GM19467 (cell line): ENCODE data around the gene MME.
"Not testable (repeated sequence)": the region's sequence is repeated elsewhere in the genome, so short reads cannot be mapped to it uniquely, and the experiment has no call there.

ENCODE experiments used
- ATAC-seq: cut with Tn5 transposase; IDR thresholded peaks from one replicate; pipeline ENCODE4 v1.9.1; 2021; ENCODE audit warnings: mild to moderate bottlenecking, moderate library complexity; ENCODE audit not compliant: unreplicated experiment

MME gene

DNA sequence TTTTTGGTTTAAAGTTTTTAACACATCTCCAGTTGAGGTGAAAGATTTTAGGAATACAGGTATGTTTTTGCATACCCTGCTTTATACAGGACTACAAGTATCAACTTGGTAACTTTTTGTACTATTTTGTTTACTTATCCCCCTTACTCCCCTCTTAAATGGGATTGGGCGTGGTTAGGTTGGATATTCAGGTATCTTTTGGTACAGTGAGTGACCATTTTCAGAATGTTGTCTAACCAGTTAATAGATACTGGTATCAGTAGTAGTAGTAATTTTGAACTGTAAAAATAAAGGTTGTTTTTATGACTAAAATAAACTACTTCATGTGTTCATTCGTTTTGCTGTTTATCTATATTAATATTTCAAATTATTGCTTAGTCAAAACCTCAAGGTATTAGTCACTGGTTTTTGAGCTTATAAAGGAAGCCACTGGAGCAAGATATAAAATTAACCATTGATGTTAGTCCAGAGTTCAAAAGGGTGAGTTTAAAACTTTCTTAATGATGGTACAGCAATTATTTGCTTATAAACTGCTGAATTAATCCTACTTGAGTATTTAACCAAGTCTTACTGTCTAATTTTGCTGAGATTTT is 3.3 kb downstream of the MME start:
- ATAC-seq = no peak

DNA sequence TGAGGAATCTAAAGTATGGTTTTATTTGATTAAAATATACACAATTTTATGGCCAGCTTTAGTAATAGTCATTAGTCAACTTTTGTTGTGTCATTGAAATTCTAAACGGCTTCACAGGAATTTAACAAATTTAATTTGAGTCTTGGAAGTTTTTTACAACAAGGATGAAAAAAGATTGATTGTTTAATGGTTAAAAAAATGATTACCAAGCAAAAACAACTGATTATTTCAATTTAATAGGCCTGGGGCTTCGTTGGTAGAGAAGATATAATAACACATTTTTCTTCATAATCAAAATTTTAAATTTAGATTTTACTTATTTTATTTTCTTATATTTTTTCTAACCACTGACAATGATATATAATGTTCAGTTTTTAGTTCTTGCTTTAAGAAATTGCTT is 4.4 kb downstream of the MME start:
- ATAC-seq = no peak

DNA sequence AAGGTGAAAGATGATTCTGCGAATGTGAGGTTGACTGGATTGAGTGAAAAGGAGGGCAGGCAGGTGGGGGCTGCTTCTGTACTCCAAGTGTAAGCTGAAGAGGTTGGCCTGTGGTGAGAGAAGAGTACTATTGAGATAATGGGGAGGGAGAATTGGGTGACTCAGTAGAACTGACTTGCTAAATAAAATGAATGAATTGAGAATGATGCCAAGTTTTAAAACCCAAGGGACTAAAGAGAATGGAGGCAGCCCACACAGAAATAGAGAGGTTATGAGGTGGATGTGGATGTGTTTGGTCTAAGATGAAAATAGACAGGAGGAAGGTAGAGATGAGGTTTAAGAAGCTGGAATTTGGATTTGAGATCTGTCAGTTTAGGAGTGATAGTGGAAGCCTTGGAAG is 5.9 kb downstream of the MME start:
- ATAC-seq = no peak

- ATAC-seq = no peak
These were observed 8.7 kb downstream of the MME start for GRCh38 chr3:155088706-155089345.

DNA sequence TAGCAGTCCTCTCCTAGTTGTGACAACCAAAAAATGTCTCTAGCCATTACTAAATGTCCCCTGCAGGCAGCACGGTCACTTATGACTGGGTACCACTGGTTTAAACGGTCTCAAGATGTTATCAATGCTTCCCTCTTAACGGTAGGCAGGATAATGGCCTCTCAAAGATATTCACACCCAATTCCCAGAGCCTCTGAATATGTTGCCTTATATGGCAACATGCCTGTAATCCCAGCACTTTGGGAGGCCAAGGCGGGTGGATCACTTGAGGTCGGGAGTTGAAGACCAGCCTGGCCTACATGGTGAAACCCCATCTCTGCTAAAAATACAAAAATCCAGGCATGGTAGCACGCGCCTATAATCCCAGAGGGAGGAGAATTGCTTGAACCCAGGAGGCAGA is 9.4 kb downstream of the MME start:
- ATAC-seq = no peak

DNA sequence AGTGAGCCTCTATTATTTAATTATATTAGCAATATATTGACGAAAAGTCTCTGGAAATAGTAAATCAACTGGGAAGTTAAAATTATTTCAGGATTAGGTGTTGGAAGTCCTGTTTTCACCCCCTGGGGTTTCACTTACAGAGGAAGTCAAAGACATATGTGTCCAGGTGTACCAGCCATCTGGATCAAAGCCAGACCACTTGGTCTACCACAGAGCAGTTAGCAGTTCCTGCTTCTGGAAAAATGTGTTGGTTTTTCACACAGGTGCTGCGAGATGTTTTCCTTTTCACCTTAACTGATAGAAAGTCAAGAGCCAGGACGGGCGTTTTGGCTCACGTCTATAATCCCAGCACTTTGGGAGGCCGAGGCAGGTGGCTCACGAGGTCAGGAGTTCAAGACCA is 13.1 kb downstream of the MME start:
- no peak for ATAC-seq

DNA sequence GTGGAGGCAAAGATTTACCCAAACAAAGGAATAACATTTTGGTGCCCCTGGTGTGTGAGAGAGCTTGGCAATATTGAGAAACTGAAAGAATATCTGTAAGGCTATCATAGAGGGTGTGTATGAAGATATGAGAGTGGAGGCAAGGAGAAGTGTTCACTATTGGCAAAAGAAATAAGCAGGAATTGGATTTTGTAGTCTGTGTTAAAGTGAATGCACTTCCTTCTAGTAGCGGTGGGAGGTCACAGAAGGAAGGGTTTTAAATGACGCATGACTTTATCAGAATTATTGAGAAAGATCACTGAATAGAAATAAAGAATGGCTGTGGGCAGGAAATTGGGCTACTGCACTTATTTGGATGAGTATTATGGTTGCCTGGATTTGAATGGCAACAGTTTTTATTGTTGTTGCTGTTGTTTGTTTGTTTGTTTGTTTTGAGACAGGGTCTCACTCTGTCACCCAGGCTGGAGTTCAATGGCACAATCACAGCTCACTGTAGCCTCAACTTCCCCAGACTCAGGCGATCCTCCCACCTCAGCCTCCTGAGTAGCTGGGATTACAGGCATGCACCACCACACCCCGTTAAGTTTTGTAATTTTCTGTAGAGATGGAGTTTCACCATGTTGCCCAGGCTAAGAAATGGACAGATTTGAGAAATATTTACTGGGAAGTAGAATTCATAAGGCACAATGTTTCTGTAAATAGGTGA is 16.3 kb downstream of the MME start:
- ATAC-seq = no peak

- ATAC-seq = no peak
These were observed 16.9 kb downstream of the MME start for GRCh38 chr3:155097009-155097349.

DNA sequence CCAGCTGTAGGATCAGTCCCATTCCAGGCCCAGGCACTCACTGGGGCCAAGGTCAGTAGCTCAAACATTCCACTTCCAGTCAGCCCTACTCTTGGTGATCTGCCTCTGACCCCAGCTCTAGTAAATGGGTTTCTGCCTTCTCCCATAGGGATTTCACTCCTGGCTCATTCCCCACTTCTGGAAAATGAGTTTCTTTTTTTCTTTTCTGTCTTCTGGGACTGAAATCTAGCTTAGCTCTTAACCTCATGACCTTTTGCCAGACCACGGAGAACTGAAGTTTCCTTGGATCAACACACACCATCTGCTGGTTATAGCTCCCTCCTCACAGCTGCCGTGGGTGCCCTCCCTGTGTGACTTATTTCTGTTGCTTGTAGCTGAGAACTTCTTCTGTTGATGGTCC is 21.3 kb downstream of the MME start:
- no peak for ATAC-seq

GRCh38 chr3:155102329-155102728 is 22.2 kb downstream of the MME start:
- ATAC-seq = no peak

DNA sequence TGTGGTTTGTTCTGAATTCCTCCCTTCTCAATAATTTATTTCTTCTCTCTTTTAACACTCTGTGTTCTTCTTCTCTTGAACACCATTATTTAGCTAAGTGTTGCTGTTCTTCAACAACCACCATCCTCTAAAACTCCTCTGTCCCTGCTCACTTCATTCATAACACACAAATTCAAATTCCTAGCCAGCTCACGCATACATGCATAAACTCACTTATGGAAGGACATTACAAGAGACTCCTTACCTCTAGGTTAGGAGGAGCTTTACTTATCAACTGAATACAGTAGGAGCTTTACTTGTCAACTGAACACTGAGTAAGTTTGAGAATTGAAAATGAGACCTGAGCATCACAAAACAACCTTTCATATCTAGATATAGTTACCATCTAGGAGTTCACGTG is 23.6 kb downstream of the MME start:
- ATAC-seq = no peak

DNA sequence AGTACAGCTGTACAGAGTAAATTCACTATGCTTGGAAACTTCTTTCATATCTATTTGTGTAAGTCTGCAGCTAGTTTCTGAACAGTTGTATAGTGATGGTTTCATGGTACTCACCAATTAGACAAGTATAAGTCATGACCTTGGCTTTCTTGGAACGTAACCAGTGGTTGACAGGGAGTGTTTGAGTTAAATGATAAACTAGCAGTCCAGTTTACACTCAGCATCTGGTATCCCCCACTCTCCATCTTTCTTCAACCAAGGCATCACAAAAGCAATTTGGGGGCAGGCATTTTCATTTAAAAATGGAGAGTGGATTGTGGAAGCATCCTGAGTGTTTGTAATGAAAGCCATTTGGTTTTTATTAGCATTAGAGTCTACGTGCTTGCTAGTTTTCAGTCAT is 26.0 kb downstream of the MME start:
- no peak for ATAC-seq

- no peak for ATAC-seq
These were observed 29.9 kb downstream of the MME start for GRCh38 chr3:155110022-155110421.

DNA sequence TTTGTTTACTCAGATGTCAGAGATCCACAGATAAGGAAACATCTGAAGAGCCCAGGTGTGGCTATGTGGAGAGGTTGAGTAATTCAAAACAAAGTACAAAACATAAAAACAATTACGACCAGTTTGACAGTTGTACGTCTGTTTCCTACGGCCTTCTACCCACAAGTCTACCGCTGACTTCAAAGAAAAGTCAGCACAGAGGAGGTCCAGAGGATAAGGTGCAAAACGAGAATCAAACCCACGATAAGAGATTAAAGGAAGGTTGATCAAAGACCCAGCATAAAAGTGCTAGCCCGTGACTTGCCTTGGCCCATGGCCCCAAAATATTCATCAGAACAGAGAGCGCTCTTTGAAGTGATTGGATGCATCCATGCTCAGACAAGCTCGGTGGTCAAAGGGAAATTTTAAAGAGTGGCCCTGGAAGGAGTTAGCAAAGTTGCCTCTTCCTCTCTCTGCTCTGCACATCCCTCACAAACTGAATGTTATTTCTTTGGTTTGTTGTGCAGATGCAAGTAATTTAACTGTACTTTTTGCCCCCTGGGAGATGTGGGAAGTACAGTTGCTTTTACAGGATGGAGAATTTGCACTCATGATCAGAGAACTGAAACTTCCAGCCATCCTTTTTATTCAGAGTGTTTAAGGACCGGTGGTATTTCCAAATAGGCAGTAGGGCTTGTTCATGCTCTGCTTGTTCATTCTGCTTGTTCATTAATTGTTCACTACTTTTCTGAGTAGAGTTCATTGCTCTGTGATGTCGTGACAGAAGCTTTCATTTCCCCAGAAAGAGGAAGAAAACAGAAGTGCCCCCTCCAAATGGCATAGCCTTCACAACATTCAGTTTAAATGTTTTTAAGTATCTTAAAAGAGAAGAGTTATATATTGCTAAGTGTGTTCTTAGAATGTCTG is 31.1 kb downstream of the MME start:
- ATAC-seq = no peak

DNA sequence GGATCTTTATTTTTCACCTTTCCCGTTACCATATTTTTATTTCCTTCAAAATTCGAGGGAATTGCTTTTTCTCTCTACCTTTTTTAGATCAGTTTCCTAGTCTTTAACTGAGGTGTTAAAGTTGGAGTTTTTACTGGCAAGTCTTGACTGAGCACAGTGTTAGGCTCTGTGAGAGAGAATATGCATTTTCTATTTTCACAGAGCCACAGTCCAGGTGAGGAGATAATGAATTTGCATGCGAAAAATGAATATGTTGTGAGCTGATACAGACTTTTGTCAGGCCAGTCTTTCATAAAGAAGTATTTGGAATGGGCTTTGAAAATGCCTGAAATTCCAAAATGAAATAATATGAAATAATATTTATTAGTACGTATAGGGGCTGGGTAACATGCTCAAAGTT is 31.9 kb downstream of the MME start:
- ATAC-seq = no peak

- no peak for ATAC-seq
These were observed 32.7 kb downstream of the MME start for GRCh38 chr3:155112661-155113389.

DNA sequence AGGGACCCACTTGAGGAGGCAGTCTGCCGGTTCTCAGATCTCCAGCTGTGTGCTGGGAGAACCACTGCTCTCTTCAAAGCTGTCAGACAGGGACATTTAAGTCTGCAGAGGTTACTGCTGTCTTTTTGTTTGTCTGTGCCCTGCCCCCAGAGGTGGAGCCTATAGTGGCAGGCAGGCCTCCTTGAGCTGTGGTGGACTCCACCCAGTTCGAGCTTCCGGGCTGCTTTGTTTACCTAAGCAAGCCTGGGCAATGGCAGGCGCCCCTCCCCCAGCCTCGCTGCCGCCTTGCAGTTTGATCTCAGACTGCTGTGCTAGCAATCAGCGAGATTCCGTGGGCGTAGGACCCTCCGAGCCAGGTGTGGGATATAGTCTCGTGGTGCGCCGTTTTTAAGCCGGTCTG is 44.6 kb downstream of the MME start:
- ATAC-seq = not testable (repeated sequence)

DNA sequence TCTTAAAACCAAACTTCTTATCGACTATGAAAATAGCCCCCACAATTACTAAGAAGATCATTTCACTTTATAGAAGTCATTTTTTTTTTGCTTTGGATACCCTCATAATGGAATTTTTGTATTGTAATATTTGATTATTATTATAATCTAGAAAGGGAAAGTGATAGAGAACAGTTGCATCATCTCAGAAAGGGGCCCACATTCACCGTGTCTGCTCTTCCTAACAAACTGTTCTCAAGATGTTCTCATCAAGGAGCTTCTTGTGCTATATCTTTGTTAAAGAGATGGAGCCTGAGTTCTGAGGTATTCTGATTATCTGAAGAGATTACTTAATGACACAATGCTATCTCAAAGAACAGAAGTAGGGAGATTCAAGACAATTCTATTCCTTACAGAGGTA is 49.3 kb downstream of the MME start:
- no peak for ATAC-seq

DNA sequence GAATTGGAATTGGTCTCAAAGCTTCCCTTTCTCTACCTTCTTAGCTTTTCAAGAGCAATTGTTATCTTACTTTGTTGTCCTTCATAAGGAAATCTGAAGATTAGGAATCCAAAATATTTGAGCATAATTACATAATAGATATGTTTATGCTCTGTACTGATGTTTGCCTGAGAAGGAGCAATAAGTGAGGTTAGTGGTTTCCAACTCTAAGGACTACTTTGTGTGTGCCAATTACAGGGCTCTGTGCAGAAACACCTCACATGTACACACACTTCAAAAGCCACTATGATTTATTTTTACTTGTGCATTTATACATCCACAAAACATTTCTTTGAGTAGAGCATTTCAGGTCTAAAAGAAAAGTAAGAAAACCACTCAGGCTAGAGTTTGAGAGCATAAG is 49.9 kb downstream of the MME start:
- ATAC-seq = no peak

GRCh38 chr3:155131104-155131503 is 51.0 kb downstream of the MME start:
- no peak for ATAC-seq

DNA sequence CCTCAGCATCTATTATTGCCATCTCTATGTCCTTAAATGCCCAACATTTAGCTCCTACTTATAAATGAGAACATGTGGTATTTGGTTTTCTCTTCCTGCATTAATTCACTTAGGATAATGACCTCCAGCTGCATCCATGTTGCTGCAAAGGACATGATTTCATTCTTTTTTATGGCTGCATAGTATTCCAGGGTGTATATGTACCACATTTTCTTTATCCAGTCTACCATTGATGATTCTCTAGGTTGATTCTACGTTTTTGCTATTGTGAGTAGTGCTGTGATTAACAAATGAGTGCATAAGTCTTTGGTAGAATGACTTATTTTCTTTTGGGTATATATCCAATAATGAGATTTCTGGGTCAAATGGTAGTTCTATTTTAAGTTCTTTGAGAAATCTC is 54.2 kb downstream of the MME start:
- ATAC-seq = not testable (repeated sequence)
